Lung (tissue), 12 donors: ENCODE results near the gene ZNF462. TPM values are rescaled to one million over a fixed set of nuclear protein-coding genes. Genes with fewer than 3 reads are reported as not detected.
"Not testable (repeated sequence)": the region's sequence is repeated elsewhere in the genome, so short reads cannot be mapped to it uniquely, and the experiment has no call there.

Source experiments
- ATAC-seq: fragments of 200-7000 bp; cut with Tn5 transposase; one replicate; pipeline ENCODE4 v1.9.1; 2020; ENCODE audit warnings: moderate number of reproducible peaks; ENCODE audit not compliant: insufficient read depth, low FRiP score
- DNase-seq, 3 donors: peaks; one replicate each; pipeline ENCODE4 v3.0.0-alpha.2; 2013 to 2017
- H3K27ac ChIP-seq, 2 donors: one replicate each; pipeline ENCODE4 v1.5.1; 2013; ENCODE audit warnings: mild to moderate bottlenecking in 2 of 2, moderate library complexity in 2 of 2, control low read depth in 1 of 2, inconsistent platforms in 1 of 2, low read depth in 1 of 2, low read length in 1 of 2
- H3K27me3 ChIP-seq, 3 donors: one replicate each; pipeline ENCODE4 v1.5.1; 2013; ENCODE audit warnings: low read length in 2 of 3; ENCODE audit not compliant: control insufficient read depth in 3 of 3, insufficient read depth in 3 of 3
- H3K36me3 ChIP-seq, 4 donors: one replicate each; pipeline ENCODE4 v1.5.1; 2013; ENCODE audit warnings: low read length in 4 of 4, mild to moderate bottlenecking in 1 of 4, moderate library complexity in 1 of 4; ENCODE audit not compliant: control insufficient read depth in 4 of 4, insufficient read depth in 4 of 4
- H3K4me1 ChIP-seq, 5 donors: one replicate each; pipeline ENCODE4 v1.5.1; 2013; ENCODE audit warnings: low read length in 5 of 5, mild to moderate bottlenecking in 2 of 5, moderate library complexity in 1 of 5; ENCODE audit not compliant: control insufficient read depth in 5 of 5, insufficient read depth in 5 of 5
- H3K4me3 ChIP-seq: one replicate; pipeline ENCODE4 v1.5.1; 2013; ENCODE audit warnings: mild to moderate bottlenecking, control low read depth, moderate library complexity
- H3K9ac ChIP-seq, 2 donors: one replicate each; pipeline ENCODE4 v1.5.1; 2013; ENCODE audit warnings: low read length in 2 of 2, control low read depth in 1 of 2; ENCODE audit not compliant: insufficient read depth in 1 of 2
- H3K9me3 ChIP-seq, 4 donors: one replicate each; pipeline ENCODE4 v1.5.1; 2013; ENCODE audit warnings: low read length in 3 of 4, mild to moderate bottlenecking in 1 of 4, moderate library complexity in 1 of 4; ENCODE audit not compliant: control insufficient read depth in 4 of 4, insufficient read depth in 3 of 4
- WGBS, 2 donors: extraction: QIAGEN DNeasy Blood & Tissue Kit; methylation state at CpG; one replicate each; pipeline ENCODE4 v1.1.7; 2013; 5-methylcytosine and 5-hydroxymethylcytosine counted together
- polyA plus RNA-seq, 2 donors: library from polyadenylated mRNA; stranded (reverse); fragments of 200-250 nt; gene quantifications; one replicate each; pipeline ENCODE4 v1.2.1, GENCODE V29; 2013
- total RNA-seq, 2 donors: library from RNA; depleted of rRNA in 1 of 2; stranded (reverse); fragments of >200 nt in 1 of 2; gene quantifications; one replicate each; pipeline ENCODE4 v1.2.1, GENCODE V29; 2014 to 2021
- TF ChIP-seq, protein P1 (sequence below): IDR thresholded peaks from 2 replicates; pipeline ENCODE4 v1.5.1; 2012; ENCODE audit warnings: mild to moderate bottlenecking; ENCODE audit errors: control extremely low read depth, extremely low read depth
- donor health status: control.
- donor health status: control.
- donor health status: Bipolar disorder and iron deficiency.
- donor health status: healthy.
- donor health status: DM: yes; HTN: yes; CAD: no.

Gene ZNF462
- total and polyA plus RNA-seq, 4 donors: 2.0 to 37.7 (median 19.5) TPM

GRCh38 chr9:106893088-106893487 is 30.1 kb downstream of the ZNF462 start:
- 35% methylated on average over 1 of the region's 1 CpG for WGBS, 2 donors
- H3K27ac ChIP-seq: peak overlapping the region; percentile 49 to 60
- peak; percentile 48 for ATAC-seq

DNA sequence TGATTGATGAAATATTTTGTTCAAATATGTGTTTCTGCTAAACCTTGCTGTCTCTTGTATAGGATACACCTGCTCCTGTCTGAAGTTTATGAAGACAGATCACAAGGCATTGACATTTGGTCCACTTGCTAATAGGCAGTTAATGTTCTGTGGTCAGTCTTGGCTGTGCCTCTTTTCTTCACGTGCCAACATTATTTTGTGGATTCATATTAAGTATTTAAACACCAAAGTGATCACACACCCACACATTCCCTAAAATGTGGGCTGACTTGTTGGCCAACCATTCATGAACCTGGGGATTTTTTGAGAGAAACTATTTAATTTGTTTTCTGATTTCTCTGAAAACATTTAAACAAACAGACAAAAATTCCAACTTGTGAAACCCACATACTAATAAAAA is 33.7 kb downstream of the ZNF462 start:
- peaks cover 6 to 22% (median 8%) of the 10 kb centered on the region in 5 donors for H3K4me1 ChIP-seq
- H3K27me3 ChIP-seq: no peaks in the 10 kb centered on the region
- no peak overlapping the region for H3K27ac ChIP-seq
- no peak for DNase-seq
- no peak overlapping the region for H3K4me3 ChIP-seq
- peaks cover 0 to 2% (median 0%) of the 10 kb centered on the region in 4 donors for H3K9me3 ChIP-seq
- TF ChIP-seq, protein P1, sequence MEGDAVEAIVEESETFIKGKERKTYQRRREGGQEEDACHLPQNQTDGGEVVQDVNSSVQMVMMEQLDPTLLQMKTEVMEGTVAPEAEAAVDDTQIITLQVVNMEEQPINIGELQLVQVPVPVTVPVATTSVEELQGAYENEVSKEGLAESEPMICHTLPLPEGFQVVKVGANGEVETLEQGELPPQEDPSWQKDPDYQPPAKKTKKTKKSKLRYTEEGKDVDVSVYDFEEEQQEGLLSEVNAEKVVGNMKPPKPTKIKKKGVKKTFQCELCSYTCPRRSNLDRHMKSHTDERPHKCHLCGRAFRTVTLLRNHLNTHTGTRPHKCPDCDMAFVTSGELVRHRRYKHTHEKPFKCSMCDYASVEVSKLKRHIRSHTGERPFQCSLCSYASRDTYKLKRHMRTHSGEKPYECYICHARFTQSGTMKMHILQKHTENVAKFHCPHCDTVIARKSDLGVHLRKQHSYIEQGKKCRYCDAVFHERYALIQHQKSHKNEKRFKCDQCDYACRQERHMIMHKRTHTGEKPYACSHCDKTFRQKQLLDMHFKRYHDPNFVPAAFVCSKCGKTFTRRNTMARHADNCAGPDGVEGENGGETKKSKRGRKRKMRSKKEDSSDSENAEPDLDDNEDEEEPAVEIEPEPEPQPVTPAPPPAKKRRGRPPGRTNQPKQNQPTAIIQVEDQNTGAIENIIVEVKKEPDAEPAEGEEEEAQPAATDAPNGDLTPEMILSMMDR: no peak
- no peaks in the 10 kb centered on the region for H3K36me3 ChIP-seq
- H3K9ac ChIP-seq: no peak overlapping the region
- WGBS, 2 donors: 50 to 70% methylated on average over 1 of the region's 1 CpG
- no peak for ATAC-seq

More at GRCh38 chr9:106893088-106893487, 30.1 kb downstream of the ZNF462 start:
- no peak for DNase-seq
- Histone ChIP-seq H3K27me3 (no peaks in the 10 kb centered on the region), H3K4me3 (no peak overlapping the region), H3K9me3 (no peaks in the 10 kb centered on the region), H3K9ac (no peak overlapping the region), H3K36me3 (no peaks in the 10 kb centered on the region), H3K4me1 (peaks cover 5 to 37% (median 10%) of the 10 kb centered on the region in 5 donors)
- TF ChIP-seq, protein P1: no peak

- WGBS, 2 donors: 38 to 57% methylated on average over 1 of the region's 1 CpG
- H3K4me1 ChIP-seq: peaks cover 6 to 18% (median 8%) of the 10 kb centered on the region in 5 donors
- H3K36me3 ChIP-seq: no peaks in the 10 kb centered on the region
- peaks cover 0 to 4% (median 0%) of the 10 kb centered on the region in 4 donors for H3K9me3 ChIP-seq
- DNase-seq (no peak), ATAC-seq (no peak)
- no peaks in the 10 kb centered on the region for H3K27me3 ChIP-seq
- TF ChIP-seq, protein P1: no peak
- H3K4me3 ChIP-seq: no peak overlapping the region
- H3K9ac ChIP-seq: no peak overlapping the region
- no peak overlapping the region for H3K27ac ChIP-seq
Observed at GRCh38 chr9:106897236-106897635, 34.3 kb downstream of the ZNF462 start.

GRCh38 chr9:106897751-106898150 is 34.8 kb downstream of the ZNF462 start:
- DNase-seq (no peak), ATAC-seq (no peak)
- TF ChIP-seq, protein P1: no peak
- H3K27ac ChIP-seq: no peak overlapping the region
- peaks cover 6 to 16% (median 8%) of the 10 kb centered on the region in 5 donors for H3K4me1 ChIP-seq
- H3K36me3 ChIP-seq: no peaks in the 10 kb centered on the region
- no peaks in the 10 kb centered on the region for H3K27me3 ChIP-seq
- 88 to 89% methylated on average over 3 of the region's 3 CpGs for WGBS, 2 donors
- H3K9me3 ChIP-seq: peaks cover 0 to 4% (median 0%) of the 10 kb centered on the region in 4 donors
- H3K4me3 ChIP-seq: no peak overlapping the region
- H3K9ac ChIP-seq: no peak overlapping the region

DNA sequence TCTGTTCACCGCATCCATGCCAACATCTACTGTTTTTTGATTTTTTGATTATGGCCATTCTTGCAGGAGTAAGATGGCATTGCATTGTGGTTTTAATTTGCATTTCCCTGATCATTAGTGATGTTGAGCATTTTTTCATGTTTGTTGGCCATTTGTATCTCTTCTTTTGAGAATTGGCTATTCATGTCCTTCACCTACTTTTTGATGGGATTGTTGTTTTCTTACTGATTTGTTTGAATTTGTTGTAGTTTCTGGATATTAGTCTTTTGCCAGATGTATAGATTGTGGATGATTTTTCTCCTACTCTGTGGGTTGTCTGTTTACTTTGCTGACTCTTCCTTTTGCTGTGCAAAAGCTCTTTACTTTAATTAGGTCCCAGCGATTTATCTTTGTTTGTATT is 37.6 kb downstream of the ZNF462 start:
- H3K27me3 ChIP-seq, H3K9me3 ChIP-seq, H3K4me3 ChIP-seq, ATAC-seq, H3K9ac ChIP-seq, H3K36me3 ChIP-seq, DNase-seq, H3K27ac ChIP-seq: not testable (repeated sequence)
- 86 to 90% methylated on average over 2 of the region's 2 CpGs for WGBS, 2 donors
- peaks cover 1 to 12% (median 6%) of the 10 kb centered on the region in 5 donors for H3K4me1 ChIP-seq
